ENCODE measurements around the gene MAPK1IP1L. TPM values are rescaled to one million over a fixed set of nuclear protein-coding genes. Genes with fewer than 3 reads are reported as not detected.

Gene MAPK1IP1L
- total RNA-seq, 6 donors from 2014 or later = 22.0 to 81.8 (median 59.3) TPM

DNA sequence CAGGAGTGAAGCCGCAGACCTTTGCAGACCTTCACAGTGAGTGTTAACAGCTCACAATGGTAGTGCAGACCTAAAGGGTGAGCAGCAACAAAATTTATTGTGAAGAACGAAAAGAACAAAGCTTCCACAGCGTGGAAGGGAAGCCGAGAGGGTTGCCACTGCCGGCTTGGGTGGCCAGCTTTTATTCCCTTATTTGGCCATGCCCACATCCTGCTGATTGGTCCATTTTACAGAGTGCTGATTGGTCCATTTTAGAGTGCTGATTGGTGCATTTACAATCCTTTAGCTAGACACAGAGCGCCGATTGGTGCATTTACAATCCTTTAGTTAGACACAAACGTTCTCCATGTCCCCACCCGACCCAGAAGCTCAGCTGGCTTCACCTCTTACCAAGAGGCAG, 35.5 kb downstream of the MAPK1IP1L start:
- WGBS, 2 donors = 91 to 92% methylated on average over 9 of the region's 9 CpGs
- Histone ChIP-seq H3K36me3 (no peaks in the 10 kb centered on the region), H3K27ac (no peak overlapping the region), H3K27me3 (no peaks in the 10 kb centered on the region), H3K4me1 (peaks cover 0 to 11% (median 3%) of the 10 kb centered on the region in 4 donors), H3K9me3 (no peaks in the 10 kb centered on the region), H3K4me3 (no peak overlapping the region)
- ATAC-seq (ENCODE audit: low FRiP score in 2 of 2) (no peak), DNase-seq (no peak)
- TF ChIP-seq POLR2AphosphoS5 (IDR thresholded peaks at IDR 0.05) = no peak
- no peak for TF ChIP-seq POLR2A (IDR thresholded peaks at IDR 0.05)
- no peak for TF ChIP-seq CTCF (IDR thresholded peaks at IDR 0.05)
- no peak for TF ChIP-seq EP300 (IDR thresholded peaks at IDR 0.05)

DNA sequence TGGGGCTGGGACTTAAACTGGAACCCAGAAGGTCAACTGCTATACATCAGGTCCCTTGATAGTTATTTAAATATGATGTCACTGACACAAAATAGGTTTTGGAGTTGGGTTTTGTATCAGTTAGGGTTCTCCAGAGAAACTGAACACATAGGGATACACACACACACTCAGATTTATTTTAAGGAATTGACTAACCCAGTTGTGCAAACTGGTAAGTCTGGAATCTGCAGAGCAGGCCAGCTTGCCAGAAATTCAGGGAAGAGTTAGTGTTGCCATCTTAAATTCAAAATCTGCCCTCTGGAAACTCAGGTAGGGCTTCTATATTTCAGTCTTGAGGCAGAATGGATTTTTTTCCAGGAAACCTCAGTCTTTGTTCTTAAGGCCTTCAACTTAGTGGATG, 36.9 kb downstream of the MAPK1IP1L start:
- Histone ChIP-seq H3K27me3 (no peaks in the 10 kb centered on the region), H3K27ac (no peak overlapping the region), H3K9me3 (no peaks in the 10 kb centered on the region), H3K36me3 (no peaks in the 10 kb centered on the region), H3K4me3 (no peak overlapping the region), H3K4me1 (peaks cover 0 to 11% (median 3%) of the 10 kb centered on the region in 4 donors)
- TF ChIP-seq POLR2A (IDR thresholded peaks at IDR 0.05) (no peak), EP300 (IDR thresholded peaks at IDR 0.05) (no peak), POLR2AphosphoS5 (IDR thresholded peaks at IDR 0.05) (no peak), CTCF (IDR thresholded peaks at IDR 0.05) (no peak)
- no peak for ATAC-seq (ENCODE audit: low FRiP score in 2 of 2)
- DNase-seq = no peak

DNA sequence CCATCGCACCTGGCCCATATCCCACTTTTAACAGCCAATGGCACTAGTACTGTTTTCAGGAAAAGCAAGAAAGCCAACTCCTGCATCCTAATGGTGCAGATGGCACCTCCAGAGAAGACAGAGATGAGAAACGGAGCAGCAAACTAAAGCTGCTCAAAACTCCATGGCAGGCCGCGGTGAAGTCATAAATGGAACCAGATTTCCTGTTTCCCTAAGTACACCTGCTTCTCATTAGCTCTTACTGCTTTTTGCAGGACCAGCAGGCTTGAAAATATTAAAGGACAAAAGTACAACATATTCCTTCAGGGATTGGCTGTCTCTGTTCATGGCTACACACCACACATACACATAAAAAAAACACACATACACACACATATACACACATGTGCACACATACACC, 40.9 kb downstream of the MAPK1IP1L start:
- Histone ChIP-seq H3K36me3 (no peaks in the 10 kb centered on the region), H3K4me1 (peaks cover 0 to 11% (median 6%) of the 10 kb centered on the region in 4 donors), H3K27me3 (no peaks in the 10 kb centered on the region), H3K4me3 (no peak overlapping the region), H3K9me3 (no peaks in the 10 kb centered on the region), H3K27ac (no peak overlapping the region)
- 83 to 86% methylated on average over 4 of the region's 4 CpGs for WGBS, 2 donors
- ATAC-seq (ENCODE audit: low FRiP score in 2 of 2) (no peak), DNase-seq (no peak)
- TF ChIP-seq EP300 (IDR thresholded peaks at IDR 0.05) (no peak), POLR2AphosphoS5 (IDR thresholded peaks at IDR 0.05) (no peak), POLR2A (IDR thresholded peaks at IDR 0.05) (no peak), CTCF (IDR thresholded peaks at IDR 0.05) (no peak)

DNA sequence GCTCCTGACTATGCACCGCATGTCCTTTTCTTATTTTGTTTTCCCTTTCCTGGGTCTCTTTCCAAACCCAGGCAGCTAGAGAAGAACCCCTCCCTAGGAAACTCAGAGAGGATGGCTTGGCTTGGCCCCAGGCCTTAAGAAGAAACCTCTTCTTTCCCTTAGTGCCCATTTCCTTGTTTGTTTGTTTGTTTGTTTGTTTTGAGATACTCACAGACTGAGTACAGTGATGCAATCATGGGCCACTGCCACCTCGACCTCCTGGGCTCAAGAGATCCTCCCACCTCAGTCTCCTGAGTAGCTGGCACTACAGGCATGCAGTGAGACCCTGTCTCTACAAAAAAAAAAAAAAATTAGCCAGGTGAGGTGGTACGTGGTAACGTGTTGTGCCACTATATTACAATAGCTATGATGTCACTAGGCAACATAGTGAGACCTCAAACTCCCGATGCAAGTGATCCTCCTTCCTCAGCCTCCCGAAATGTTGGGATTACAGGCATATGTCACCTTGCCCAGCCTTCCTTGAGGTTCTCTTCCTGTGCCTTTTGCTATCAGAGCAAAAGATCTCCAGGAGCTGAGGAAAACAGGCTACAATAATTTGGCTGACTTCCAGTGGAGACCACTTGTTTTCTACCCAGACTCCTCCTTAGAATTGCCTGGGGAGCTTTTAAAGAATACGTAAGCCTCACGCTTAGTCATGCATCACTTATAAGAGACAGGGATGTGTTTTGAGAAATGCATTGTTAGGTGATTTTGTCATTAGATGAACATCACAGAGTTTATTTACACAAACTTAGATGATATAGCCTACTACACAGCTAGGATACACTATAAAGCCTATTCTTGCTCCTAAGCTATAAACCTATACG, 43.1 kb downstream of the MAPK1IP1L start:
- Histone ChIP-seq H3K27ac (no peak overlapping the region), H3K4me1 (peaks cover 13 to 23% (median 18%) of the 10 kb centered on the region in 4 donors), H3K9me3 (no peaks in the 10 kb centered on the region), H3K4me3 (no peak overlapping the region), H3K27me3 (no peaks in the 10 kb centered on the region), H3K36me3 (no peaks in the 10 kb centered on the region)
- no peak for ATAC-seq (ENCODE audit: low FRiP score in 2 of 2)
- no peak for TF ChIP-seq CTCF (IDR thresholded peaks at IDR 0.05)
- TF ChIP-seq POLR2A (IDR thresholded peaks at IDR 0.05) = no peak
- TF ChIP-seq POLR2AphosphoS5 (IDR thresholded peaks at IDR 0.05) = no peak
- TF ChIP-seq EP300 (IDR thresholded peaks at IDR 0.05) = no peak
- DNase-seq = no peak
- WGBS, 2 donors = 78 to 79% methylated on average over 9 of the region's 9 CpGs
